Effector memory CD4-positive, alpha-beta T cell (primary cell): ENCODE results near the gene GAD1.

Experiments used
- DNase-seq, 3 donors: peaks; one replicate each; pipeline ENCODE4 v3.0.0-alpha.2; 2020
- H3K27ac ChIP-seq: 2 replicates; pipeline ENCODE4 v1.7.0; 2013; ENCODE audit warnings: mild to moderate bottlenecking, low read length, moderate library complexity; ENCODE audit not compliant: insufficient read depth, poor library complexity, severe bottlenecking
- H3K27me3 ChIP-seq: replicated peaks from 2 replicates; pipeline ENCODE4 v1.7.0; 2013; ENCODE audit warnings: mild to moderate bottlenecking, low read length; ENCODE audit not compliant: insufficient read depth, control insufficient read depth, poor library complexity, severe bottlenecking
- H3K36me3 ChIP-seq: 2 replicates; pipeline ENCODE4 v1.7.0; 2013; ENCODE audit warnings: mild to moderate bottlenecking, low read length, moderate library complexity; ENCODE audit not compliant: control insufficient read depth, insufficient read depth
- H3K4me1 ChIP-seq: 2 replicates; pipeline ENCODE4 v1.7.0; 2013; ENCODE audit warnings: low read length, mild to moderate bottlenecking; ENCODE audit not compliant: control insufficient read depth, insufficient read depth, poor library complexity, severe bottlenecking
- H3K4me3 ChIP-seq: 2 replicates; pipeline ENCODE4 v1.7.0; 2013; ENCODE audit warnings: low read length, low read depth, mild to moderate bottlenecking; ENCODE audit not compliant: insufficient read depth, poor library complexity, severe bottlenecking
- H3K9me3 ChIP-seq: 2 replicates; pipeline ENCODE4 v1.7.0; 2013; ENCODE audit warnings: mild to moderate bottlenecking, low read length, moderate library complexity; ENCODE audit not compliant: control insufficient read depth
- total RNA-seq, 3 donors: gene quantifications; one replicate each; lab custom pipeline; 2026; lab: John Stamatoyannopoulos, UW

Gene GAD1
- total RNA-seq, result 0 reads per million in 3 donors

DNA sequence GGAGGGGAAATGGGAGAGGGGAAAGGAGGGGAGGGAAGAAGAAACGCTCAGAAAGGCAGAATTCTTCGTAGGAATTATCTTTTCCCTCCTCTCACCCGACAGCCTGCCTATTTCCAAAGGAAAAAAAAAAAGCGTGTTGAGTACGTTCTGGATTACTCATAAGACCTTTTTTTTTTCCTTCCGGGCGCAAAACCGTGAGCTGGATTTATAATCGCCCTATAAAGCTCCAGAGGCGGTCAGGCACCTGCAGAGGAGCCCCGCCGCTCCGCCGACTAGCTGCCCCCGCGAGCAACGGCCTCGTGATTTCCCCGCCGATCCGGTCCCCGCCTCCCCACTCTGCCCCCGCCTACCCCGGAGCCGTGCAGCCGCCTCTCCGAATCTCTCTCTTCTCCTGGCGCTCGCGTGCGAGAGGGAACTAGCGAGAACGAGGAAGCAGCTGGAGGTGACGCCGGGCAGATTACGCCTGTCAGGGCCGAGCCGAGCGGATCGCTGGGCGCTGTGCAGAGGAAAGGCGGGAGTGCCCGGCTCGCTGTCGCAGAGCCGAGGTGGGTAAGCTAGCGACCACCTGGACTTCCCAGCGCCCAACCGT, at the start of gene GAD1:
TSS of gene GAD1 (plus strand) at position 384 of the 589 bp plus-strand sequence. CDS start 1,705 bp downstream, outside the sequence.
- H3K4me1 ChIP-seq, result peaks cover 56% of the 10 kb centered on the region
- H3K27ac ChIP-seq, result no peak within 1 kb of the TSS
- DNase-seq, result peak; percentile 15 to 24 (median 17)
- H3K4me3 ChIP-seq, result peak within 1 kb of the TSS; percentile 55
- H3K9me3 ChIP-seq, result no peaks in the 10 kb centered on the region
- no peaks in the 10 kb centered on the region for H3K36me3 ChIP-seq
- peaks cover 78% of the 10 kb centered on the region for H3K27me3 ChIP-seq

DNA sequence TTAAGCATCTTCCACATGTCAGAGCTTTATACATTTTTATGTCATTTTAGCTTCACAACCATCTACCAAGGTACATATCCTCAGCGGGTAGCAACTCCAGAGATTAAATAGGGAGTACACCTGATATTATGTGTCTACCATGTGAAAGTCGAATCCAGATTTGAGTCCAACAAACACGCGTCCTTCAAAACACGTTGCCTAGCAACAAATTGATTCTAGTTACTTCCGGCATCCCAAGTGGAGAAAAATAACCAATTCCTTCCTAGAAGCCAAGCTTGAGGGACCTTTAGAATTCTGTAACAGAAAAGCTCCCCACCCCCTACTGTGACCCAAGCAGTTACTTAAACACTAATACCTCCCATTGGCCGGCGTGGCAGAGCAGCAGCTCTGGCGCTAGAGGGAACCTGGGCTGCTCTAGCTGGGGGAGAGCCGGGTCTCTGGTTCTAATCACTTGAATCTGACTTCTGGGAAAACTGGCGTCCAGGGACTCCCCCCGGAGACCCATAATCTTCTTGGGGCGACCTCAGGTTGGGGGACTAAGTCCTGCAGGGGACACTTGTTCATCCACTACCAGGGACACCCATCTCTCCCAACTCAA, 46.6 kb upstream of the GAD1 start, which contains the start of gene ERICH2:
TSS of gene ERICH2 (plus strand) at position 371 of the 598 bp plus-strand sequence. CDS start 304 bp downstream, outside the sequence.
- Histone ChIP-seq H3K9me3 (no peaks in the 10 kb centered on the region), H3K27ac (no peak within 1 kb of the TSS), H3K4me3 (peak within 1 kb of the TSS; percentile 65), H3K27me3 (no peaks in the 10 kb centered on the region), H3K4me1 (peaks cover 13% of the 10 kb centered on the region), H3K36me3 (no peaks in the 10 kb centered on the region)
- peak in 1 of 3 donors; percentile 13 for DNase-seq

DNA sequence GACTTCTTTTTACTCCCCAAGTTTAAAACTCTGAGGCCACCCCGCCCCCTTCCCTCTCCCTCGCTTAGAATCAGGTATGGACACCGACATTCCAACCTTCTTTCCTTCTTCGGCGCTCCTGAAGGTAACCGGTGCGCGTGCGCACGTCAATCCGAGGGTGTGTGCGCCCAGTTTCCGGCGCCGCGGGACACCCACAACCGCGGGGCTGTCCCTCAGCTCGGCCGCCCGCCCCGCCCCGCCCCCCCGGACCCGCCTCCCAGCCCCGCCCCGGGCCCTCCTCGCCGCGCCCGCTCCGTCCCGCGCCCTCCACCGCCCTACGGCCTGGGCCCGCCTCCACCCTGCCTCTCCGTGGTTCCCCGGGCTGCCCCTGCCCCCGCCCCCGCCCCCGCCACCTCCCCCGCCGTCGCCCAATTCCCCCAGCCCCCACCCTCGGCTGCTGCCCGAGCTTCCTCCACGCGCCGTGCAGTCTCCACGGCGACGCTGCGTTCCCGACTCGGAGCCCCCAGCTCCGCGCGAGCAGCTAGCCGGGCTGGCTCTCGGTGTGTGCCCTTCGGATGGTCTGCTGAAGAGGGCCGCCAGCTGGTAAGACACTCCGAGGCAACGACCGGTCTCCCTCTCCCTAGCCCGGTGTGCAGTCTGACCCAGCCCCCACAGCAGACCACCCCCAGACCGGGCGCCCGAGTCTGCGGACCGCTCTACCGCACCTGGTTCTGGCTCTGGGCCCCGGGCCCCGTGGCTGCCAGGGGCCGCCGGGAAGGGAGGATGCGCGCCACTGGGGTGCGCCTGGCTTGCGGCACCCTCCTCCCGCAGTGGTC, 45.9 kb upstream of the GAD1 start:
- H3K4me1 ChIP-seq, result peaks cover 13% of the 10 kb centered on the region
- H3K27ac ChIP-seq, result no peak overlapping the region
- peak overlapping the region; percentile 65 for H3K4me3 ChIP-seq
- peak; percentile 51 for DNase-seq
- H3K27me3 ChIP-seq, result no peaks in the 10 kb centered on the region
- H3K36me3 ChIP-seq, result no peaks in the 10 kb centered on the region
- no peaks in the 10 kb centered on the region for H3K9me3 ChIP-seq

DNA sequence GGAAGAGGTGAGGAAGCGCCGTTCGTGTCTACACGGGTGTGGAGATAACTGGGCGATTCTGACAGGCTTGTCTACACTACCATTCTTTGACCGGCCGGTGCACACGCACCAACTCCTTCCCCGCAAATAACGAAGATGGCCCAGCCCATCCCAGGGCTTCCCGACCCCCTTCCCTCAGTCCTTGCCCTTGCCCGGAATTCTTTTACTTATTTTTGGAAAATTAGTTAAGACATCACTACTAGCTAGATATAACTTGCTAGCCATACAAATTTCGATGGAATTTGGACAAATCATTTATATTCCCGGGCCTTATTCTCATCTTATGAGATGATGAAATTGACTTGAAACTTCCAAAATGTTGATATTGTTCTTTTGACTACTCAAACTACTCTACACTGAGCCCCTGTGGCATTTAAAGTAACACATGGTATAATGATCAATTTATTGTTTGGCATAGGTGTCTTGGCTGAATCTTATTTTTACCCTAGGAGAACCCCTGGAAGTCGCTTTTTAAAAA, 45.2 kb upstream of the GAD1 start:
- H3K36me3 ChIP-seq, result no peaks in the 10 kb centered on the region
- H3K4me1 ChIP-seq, result peaks cover 13% of the 10 kb centered on the region
- peak overlapping the region; percentile 48 for H3K4me3 ChIP-seq
- H3K27ac ChIP-seq, result no peak overlapping the region
- peak in 1 of 3 donors; percentile 2 for DNase-seq
- no peaks in the 10 kb centered on the region for H3K9me3 ChIP-seq
- H3K27me3 ChIP-seq, result no peaks in the 10 kb centered on the region

DNA sequence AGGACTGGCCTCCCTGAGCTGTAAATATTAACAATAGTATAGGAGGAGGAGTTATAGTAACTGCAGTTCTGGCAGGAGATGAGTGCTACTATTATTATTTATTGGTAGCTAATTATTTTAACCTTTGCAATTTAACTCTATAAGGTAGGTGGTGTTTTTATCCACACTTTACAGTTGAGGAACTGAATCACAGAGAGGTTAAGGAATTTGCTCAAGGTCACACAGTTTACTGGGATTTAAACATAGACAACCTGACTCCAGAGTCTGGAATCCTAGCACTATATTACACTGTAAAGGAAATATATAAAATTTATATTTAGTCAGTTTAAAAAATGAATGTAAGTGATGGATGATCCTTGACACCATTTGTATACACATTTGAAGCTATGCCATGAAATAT, 44.4 kb upstream of the GAD1 start:
- H3K27ac ChIP-seq, result no peak overlapping the region
- no peak for DNase-seq
- no peaks in the 10 kb centered on the region for H3K9me3 ChIP-seq
- no peaks in the 10 kb centered on the region for H3K27me3 ChIP-seq
- H3K4me3 ChIP-seq, result no peak overlapping the region
- no peaks in the 10 kb centered on the region for H3K36me3 ChIP-seq
- H3K4me1 ChIP-seq, result peaks cover 13% of the 10 kb centered on the region

DNA sequence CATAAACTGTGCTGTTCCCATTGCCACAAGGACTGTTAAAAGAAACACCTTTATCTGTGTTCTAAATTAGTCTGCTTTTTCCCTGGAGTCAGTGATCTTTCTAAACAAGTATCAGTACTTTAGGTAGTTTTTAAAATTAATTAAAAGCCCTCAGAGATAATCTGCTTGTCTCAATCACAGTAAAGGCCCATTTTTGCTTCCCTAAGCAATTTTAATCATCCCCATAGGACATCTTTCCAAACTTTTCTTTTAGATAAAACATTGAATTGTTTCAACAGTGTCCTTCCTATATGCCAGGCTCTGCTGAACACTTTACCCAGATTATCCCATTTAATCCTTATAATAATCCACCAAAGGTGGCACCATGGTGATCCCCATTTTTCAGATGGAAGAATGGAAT, 42.6 kb upstream of the GAD1 start:
- Histone ChIP-seq H3K36me3 (no peaks in the 10 kb centered on the region), H3K4me3 (no peak overlapping the region)

DNA sequence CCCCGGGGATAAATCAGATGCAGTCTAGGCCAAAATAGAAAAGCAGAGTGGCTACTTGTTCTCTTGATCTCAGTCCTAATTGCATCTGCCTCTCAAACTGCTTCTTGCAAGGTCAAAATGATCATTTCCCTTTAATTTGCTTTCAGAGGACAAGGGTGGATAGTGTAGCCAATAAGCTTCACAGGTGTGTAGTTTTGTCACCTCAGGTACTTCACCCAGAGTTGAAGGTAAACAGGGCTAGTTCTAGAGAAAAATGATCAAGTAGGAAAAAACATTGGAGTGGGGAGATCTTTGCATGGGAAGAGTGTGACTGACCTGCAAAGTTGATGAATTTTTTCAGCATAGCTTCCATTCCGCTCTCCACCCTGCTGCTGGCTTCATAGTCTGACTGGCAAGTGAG, 37.8 kb upstream of the GAD1 start:
- H3K9me3 ChIP-seq, result no peaks in the 10 kb centered on the region
- H3K27ac ChIP-seq, result no peak overlapping the region
- H3K4me1 ChIP-seq, result no peaks in the 10 kb centered on the region
- H3K36me3 ChIP-seq, result no peaks in the 10 kb centered on the region
- no peaks in the 10 kb centered on the region for H3K27me3 ChIP-seq
- DNase-seq, result no peak
- no peak overlapping the region for H3K4me3 ChIP-seq

More for the DNA sequence above, 42.6 kb upstream of the GAD1 start:
- no peaks in the 10 kb centered on the region for H3K9me3 ChIP-seq
- no peaks in the 10 kb centered on the region for H3K27me3 ChIP-seq
- no peak for DNase-seq
- H3K4me1 ChIP-seq, result peaks cover 13% of the 10 kb centered on the region
- H3K27ac ChIP-seq, result no peak overlapping the region

DNA sequence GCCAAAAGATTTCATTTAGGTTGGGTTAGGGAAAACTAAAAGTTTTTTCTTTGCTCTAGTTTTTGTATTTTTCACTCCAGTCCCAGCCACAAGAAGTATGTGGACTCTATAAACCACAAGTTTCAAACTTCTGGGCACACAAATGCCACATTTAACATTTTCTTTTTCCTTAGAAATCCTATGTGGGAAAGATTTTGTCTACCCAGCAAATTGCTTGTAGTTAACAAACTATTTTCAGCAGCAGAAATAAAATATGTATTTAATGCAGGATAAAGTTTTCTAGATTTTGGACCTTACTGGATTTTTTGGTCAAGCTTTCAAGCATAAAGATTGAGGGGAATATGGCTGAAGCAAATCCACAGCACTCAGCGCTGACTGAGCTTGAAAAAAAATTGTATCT, 37.4 kb upstream of the GAD1 start:
- Histone ChIP-seq H3K9me3 (no peaks in the 10 kb centered on the region), H3K36me3 (no peaks in the 10 kb centered on the region), H3K27me3 (no peaks in the 10 kb centered on the region), H3K4me3 (no peak overlapping the region), H3K4me1 (no peaks in the 10 kb centered on the region), H3K27ac (no peak overlapping the region)
- no peak for DNase-seq

DNA sequence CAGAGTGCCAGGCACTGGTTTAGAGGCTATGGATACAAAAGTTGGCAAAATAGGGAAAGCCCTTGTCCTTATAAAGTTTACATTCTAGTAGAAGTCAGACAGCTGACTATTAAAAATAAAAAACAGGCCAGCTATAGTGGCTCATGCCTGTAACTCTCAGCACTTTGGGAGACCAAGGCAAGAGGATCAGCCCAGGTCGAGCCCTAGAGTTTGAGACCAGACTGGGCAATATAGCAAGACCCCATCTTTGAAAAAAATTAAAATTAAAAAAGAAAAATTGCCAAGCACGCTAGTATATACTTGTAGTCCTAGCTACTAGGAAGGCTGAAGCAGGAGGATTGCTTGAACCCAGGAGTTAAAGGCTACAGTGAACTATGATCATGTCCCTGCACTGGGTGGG, 34.0 kb upstream of the GAD1 start:
- H3K9me3 ChIP-seq, result no peaks in the 10 kb centered on the region
- H3K4me3 ChIP-seq, result no peak overlapping the region
- H3K36me3 ChIP-seq, result no peaks in the 10 kb centered on the region
- H3K4me1 ChIP-seq, result no peaks in the 10 kb centered on the region
- DNase-seq, result no peak
- no peak overlapping the region for H3K27ac ChIP-seq
- peaks cover 2% of the 10 kb centered on the region for H3K27me3 ChIP-seq
